ENCODE data around the gene IL1RAP.

The IL1RAP gene

GRCh38 chr3:190614226-190615059 is 100.6 kb downstream of the IL1RAP start:
- DNase-seq (ENCODE audit: low read depth), result no peak

- DNase-seq (ENCODE audit: low read depth), result no peak
These were observed 101.1 kb downstream of the IL1RAP start for GRCh38 chr3:190615060-190615384.

GRCh38 chr3:190615607-190616006 is 101.7 kb downstream of the IL1RAP start:
- no peak for DNase-seq (ENCODE audit: low read depth)

GRCh38 chr3:190616637-190617036 is 102.8 kb downstream of the IL1RAP start:
- no peak for DNase-seq (ENCODE audit: low read depth)

- DNase-seq (ENCODE audit: low read depth), result no peak
These were observed 103.3 kb downstream of the IL1RAP start for GRCh38 chr3:190617185-190617584.

- no peak for DNase-seq (ENCODE audit: low read depth)
These were observed 104.6 kb downstream of the IL1RAP start for GRCh38 chr3:190618330-190619030.

GRCh38 chr3:190619353-190619752 is 105.5 kb downstream of the IL1RAP start:
- DNase-seq (ENCODE audit: low read depth), result no peak

- no peak for DNase-seq (ENCODE audit: low read depth)
These were observed 105.9 kb downstream of the IL1RAP start for GRCh38 chr3:190619761-190620160.

GRCh38 chr3:190620886-190621608 is 107.2 kb downstream of the IL1RAP start:
- no peak for DNase-seq (ENCODE audit: low read depth)

- DNase-seq (ENCODE audit: low read depth), result no peak
These were observed 108.0 kb downstream of the IL1RAP start for GRCh38 chr3:190621927-190622326.

GRCh38 chr3:190624282-190624681 is 110.4 kb downstream of the IL1RAP start:
- no peak for DNase-seq (ENCODE audit: low read depth)

- DNase-seq (ENCODE audit: low read depth), result no peak
These were observed 113.2 kb downstream of the IL1RAP start for GRCh38 chr3:190626951-190627620.

GRCh38 chr3:190629088-190629487 is 115.2 kb downstream of the IL1RAP start:
- no peak for DNase-seq (ENCODE audit: low read depth)

GRCh38 chr3:190631295-190631694 is 117.4 kb downstream of the IL1RAP start:
- no peak for DNase-seq (ENCODE audit: low read depth)

- no peak for DNase-seq (ENCODE audit: low read depth)
These were observed 127.7 kb downstream of the IL1RAP start for GRCh38 chr3:190641564-190641963.

GRCh38 chr3:190642016-190642415 is 128.1 kb downstream of the IL1RAP start:
- DNase-seq (ENCODE audit: low read depth), result no peak

GRCh38 chr3:190644035-190644434 is 130.2 kb downstream of the IL1RAP start:
- DNase-seq (ENCODE audit: low read depth), result no peak

- DNase-seq (ENCODE audit: low read depth), result no peak
These were observed 130.9 kb downstream of the IL1RAP start for GRCh38 chr3:190644766-190645165.

- DNase-seq (ENCODE audit: low read depth), result no peak
These were observed 132.1 kb downstream of the IL1RAP start for GRCh38 chr3:190645932-190646460.

GRCh38 chr3:190646996-190647395 is 133.1 kb downstream of the IL1RAP start:
- DNase-seq (ENCODE audit: low read depth), result no peak

- no peak for DNase-seq (ENCODE audit: low read depth)
These were observed 142.0 kb downstream of the IL1RAP start for GRCh38 chr3:190655933-190656332.

- DNase-seq (ENCODE audit: low read depth), result no peak
These were observed 144.2 kb downstream of the IL1RAP start for GRCh38 chr3:190658106-190658505.

Measured in activated T-cell treated with anti-CD3 and anti-CD28 coated beads for 1 hour (primary cell).